ENCODE data around the gene MAMSTR. TPM values are rescaled to one million over a fixed set of nuclear protein-coding genes. Genes with fewer than 3 reads are reported as not detected.
A peak's percentile ranks its signal among the peaks of the same experiment; 100 is the strongest.
"Not testable (repeated sequence)": the region's sequence is repeated elsewhere in the genome, so short reads cannot be mapped to it uniquely, and the experiment has no call there.

MAMSTR gene
- total RNA-seq, 2 donors from 2014 or later: 0.90 to 1.1 TPM

GRCh38 chr19:48724796-48725753 is 5.5 kb upstream of the MAMSTR start:
- no peak for DNase-seq (ENCODE audit: low spot score)
- intact Hi-C loops (cut with DNase I): no loop called here

DNA sequence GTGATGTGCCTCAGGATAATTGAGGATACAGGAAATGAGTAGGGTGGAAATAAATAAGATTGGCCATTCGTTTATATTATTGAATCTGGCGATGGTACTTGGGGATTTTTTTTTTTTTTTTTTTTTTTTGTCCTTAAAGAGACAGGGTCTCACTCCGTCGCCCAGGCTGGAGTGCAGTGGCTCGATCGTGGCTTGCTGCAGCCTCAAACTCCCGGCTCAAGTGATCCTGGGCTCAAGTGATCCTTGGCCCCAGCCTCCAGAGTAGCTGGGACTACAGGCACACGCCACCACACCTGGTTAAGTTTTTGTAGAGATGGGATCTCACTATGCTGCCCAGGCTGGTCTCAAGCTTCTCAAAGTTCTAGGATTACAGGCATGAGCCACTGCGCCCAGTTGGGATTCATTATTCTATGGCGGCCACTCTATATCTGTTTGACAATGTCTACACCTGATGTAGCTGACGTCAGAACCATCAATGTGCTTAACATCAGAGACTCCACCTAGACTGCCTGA is 2.7 kb upstream of the MAMSTR start:
- intact Hi-C loops (cut with DNase I): no loop called here
- DNase-seq (ENCODE audit: low spot score): no peak

DNA sequence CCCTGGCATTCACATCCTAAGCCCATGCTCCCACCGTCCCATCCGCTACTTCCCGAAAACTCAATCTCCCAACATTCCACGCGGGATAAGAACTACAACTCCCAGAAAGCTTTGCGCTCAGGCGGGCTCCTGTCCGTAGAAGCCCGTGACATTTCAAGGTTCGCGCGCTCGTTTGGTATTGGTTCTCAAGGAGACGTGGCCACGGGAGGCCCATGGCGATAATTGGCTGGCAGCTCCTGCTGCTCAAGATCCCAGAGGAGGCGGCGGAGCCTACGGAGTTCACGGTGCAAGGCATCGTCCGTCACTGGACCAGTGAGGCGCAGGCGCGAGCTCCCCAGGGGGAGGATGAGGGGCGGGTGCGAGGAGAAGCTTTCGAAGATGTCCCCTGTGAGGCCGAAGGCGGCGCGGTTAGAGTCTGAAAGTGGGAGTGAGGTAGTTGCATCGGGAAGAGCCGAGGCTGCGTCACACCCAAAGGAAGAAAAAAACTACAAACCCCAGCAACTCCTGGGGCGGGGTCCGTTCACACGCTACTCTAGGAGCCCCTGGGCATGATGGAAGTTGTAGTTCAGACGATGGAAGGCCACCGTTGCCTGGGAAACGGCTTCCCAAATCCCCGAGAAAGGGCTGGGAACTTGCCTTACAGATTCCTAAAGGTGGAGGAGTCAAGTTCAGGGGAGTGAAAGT is 1.2 kb upstream of the MAMSTR start:
- peak; percentile 99 for DNase-seq (ENCODE audit: low spot score)
- intact Hi-C loops (cut with DNase I): no loop called here

GRCh38 chr19:48720251-48720612 is 707 bp upstream of the MAMSTR start:
- DNase-seq (ENCODE audit: low spot score): no peak
- intact Hi-C loops (cut with DNase I): no loop called here

DNA sequence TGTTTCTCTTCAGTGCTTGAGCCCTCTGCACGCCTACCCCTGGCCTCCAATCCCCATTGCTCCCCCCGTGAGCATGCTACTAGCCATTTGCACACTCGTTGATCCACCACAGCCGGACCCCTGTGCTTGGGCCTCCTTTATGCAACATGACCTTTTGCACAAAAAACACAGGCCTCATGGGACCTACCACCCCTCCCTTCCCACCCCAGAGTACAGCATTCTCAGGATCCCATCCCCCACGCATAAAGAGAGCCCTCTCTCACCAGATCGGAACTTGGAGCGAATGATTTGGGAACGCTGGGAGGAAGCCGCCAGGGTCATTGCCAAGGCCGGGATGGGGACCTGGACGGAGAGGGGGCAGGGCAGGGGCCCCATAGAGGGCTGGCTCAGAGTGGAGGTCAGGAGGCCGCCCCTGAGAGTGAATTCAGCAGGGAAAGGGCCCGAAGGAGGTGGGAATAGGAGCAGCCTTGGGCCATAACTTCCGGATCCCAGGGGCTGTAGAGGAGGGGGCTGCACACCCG is 754 bp downstream of the MAMSTR start:
- intact Hi-C loops (cut with DNase I): no loop called here
- DNase-seq (ENCODE audit: low spot score): no peak

- DNase-seq (ENCODE audit: low spot score); intact Hi-C loops (cut with DNase I): not testable (repeated sequence)
These were observed 1.4 kb downstream of the MAMSTR start for GRCh38 chr19:48718106-48718505.

- intact Hi-C loops (cut with DNase I): no loop called here
- no peak for DNase-seq (ENCODE audit: low spot score)
These were observed 2.8 kb downstream of the MAMSTR start for GRCh38 chr19:48716562-48717291.

GRCh38 chr19:48715681-48716171 is 3.8 kb downstream of the MAMSTR start:
- no peak for DNase-seq (ENCODE audit: low spot score)
- intact Hi-C loops (cut with DNase I): no loop called here

GRCh38 chr19:48714759-48715675 is 4.5 kb downstream of the MAMSTR start:
- no peak for DNase-seq (ENCODE audit: low spot score)
- intact Hi-C loops (cut with DNase I): loop anchor here in 1 of 2 donors (1.0 kb wide), 1 partner anchor 16 kb away; no protein-coding TSS in a partner anchor

GRCh38 chr19:48713864-48714755 is 5.4 kb downstream of the MAMSTR start:
- intact Hi-C loops (cut with DNase I): loop anchor here in 1 of 2 donors (1.0 kb wide), 1 partner anchor 17 kb away; no protein-coding TSS in a partner anchor

DNA sequence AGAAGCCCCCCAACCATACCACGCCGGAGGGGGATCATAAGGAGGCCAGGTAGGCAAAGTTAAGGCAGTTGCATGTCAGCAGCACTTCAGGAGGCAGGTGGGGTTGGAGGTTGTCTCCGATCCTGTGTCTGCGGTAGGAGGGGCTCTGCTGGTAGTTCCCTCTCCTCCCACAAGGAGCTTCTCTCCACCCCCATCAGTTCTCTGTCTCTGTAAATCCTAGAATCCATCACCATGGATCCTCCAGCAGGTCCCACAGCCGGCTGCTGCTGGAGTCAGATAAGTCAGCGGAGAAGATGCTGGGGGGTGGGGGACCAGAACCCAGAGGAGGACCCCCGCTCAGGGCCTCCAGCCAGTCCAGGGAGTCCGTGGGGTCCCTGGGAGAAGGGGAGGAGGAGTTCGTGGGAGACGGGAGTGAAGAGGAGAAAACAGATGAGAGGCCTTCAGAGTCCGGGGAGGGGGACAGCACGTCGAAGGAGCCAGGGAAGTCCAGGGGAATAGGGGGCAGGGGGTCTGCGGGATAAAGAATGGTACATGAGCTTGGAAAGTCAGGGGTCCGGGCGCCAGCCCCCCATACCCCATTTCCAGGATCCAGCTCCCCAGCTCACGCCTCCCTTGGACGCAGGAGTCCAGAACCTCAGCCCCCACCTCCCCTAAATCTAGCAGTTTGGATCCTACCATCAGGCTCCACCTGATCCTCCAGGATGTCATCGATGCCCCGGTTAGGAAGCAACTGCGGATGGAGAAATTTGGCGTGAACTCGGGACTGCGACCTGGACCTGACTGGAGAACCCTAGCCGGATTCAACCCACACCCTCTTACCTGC is 6.3 kb downstream of the MAMSTR start:
- no peak for DNase-seq (ENCODE audit: low spot score)
- intact Hi-C loops (cut with DNase I): no loop called here

More at GRCh38 chr19:48713864-48714755, 5.4 kb downstream of the MAMSTR start:
- DNase-seq (ENCODE audit: low spot score): peak; percentile 99

DNA sequence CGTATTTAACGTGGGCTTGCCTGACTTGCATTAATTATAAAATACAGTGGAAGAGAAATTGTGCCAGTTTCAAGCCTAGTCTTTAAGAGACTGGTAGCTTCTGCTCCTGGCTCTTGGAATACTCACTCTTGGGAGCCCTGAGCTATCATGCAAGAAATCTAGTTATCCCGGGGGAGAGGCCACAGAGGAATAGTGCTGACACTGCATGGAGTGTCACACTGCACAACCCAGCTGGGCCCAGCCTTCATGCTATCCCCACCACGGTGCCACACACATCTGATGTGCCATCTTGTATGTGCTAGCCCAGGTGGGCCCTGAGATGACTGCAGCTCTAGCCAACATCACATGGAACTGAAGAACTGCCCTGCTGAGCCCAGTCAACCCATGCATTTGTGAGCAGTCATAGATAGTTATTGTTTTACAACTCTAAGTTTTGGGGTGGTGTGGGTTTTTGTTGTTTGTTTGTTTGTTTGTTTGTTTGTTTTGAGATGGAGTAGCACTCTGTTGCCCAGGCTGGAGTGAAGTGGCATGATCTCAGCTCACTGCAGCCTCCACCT is 8.3 kb downstream of the MAMSTR start:
- DNase-seq (ENCODE audit: low spot score): no peak

GRCh38 chr19:48708471-48708870 is 11.1 kb downstream of the MAMSTR start:
- DNase-seq (ENCODE audit: low spot score): no peak
- intact Hi-C loops (cut with DNase I): no loop called here

More for the DNA sequence above, 8.3 kb downstream of the MAMSTR start:
- intact Hi-C loops (cut with DNase I): no loop called here

DNA sequence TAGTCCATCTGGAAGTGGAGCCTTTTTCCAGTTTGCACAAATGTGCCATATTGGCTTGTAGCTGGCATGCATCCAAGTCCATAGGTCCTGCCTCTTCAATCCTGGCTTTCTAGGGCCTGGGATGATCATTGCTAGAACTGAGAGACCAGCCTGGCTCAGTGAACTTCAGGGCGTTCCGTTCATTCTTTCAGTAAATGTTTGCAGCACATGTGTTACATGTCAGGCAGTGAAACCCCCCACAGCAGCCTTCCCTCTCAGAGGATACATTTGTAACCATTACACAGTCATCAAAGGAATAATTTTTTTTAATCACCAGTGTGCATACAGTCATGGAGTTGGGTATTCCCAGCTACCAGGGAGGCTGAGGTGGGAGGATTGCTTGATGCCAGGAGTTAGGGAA is 14.1 kb downstream of the MAMSTR start:
- DNase-seq (ENCODE audit: low spot score): no peak
- intact Hi-C loops (cut with DNase I): no loop called here

DNA sequence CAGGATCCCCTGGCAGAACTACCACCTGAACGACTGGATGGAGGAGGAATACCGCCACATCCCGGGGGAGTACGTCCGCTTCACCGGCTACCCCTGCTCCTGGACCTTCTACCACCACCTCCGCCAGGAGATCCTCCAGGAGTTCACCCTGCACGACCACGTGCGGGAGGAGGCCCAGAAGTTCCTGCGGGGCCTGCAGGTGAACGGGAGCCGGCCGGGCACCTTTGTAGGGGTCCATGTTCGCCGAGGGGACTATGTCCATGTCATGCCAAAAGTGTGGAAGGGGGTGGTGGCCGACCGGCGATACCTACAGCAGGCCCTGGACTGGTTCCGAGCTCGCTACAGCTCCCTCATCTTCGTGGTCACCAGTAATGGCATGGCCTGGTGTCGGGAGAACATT is 16.2 kb downstream of the MAMSTR start:
- intact Hi-C loops (cut with DNase I): no loop called here
- DNase-seq (ENCODE audit: low spot score): no peak

- intact Hi-C loops (cut with DNase I): no loop called here
- no peak for DNase-seq (ENCODE audit: low spot score)
These were observed 16.8 kb downstream of the MAMSTR start for GRCh38 chr19:48702701-48703100.

All from posterior vena cava (tissue), 2 donors.